ENCODE data around the gene THSD7A. TPM values are rescaled to one million over a fixed set of nuclear protein-coding genes. Genes with fewer than 3 reads are reported as not detected.
A peak's percentile ranks its signal among the peaks of the same experiment; 100 is the strongest.

The THSD7A gene
- total RNA-seq, 1 experiment from 2014 or later = 0.64 TPM

DNA sequence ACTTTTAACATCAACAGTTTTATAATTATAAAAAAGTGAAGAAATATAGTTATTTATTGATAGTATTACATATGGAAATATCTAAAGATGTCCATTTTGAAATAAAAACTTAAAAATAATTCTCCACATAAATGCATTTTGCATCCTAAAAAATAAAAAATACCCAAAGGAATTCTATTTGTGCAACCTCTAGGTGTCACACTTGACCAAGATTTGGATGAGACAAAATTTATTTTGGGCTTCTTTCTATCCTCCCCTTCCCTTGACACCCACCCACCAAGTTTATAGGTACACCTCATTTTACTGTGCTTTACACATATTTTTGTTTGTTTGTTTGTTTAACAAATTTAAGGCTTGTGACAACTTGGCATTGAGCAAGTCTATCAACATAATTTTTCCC lies 3.3 kb upstream of the THSD7A start:
- no peaks in the 10 kb centered on the region for H3K9me3 ChIP-seq (ENCODE audit: low read depth, low read length, poor library complexity, severe bottlenecking)
- no peaks in the 10 kb centered on the region for H3K36me3 ChIP-seq (ENCODE audit: insufficient read depth, low read length, poor library complexity, severe bottlenecking)
- peaks cover 26% of the 10 kb centered on the region for H3K4me1 ChIP-seq (ENCODE audit: insufficient read depth, low read length, poor library complexity, severe bottlenecking)
- POLR2A ChIA-PET (ENCODE audit: low non-redundant PET) = no interaction called here
- no peaks in the 10 kb centered on the region for H3K27me3 ChIP-seq (replicated peaks; ENCODE audit: insufficient read depth, low read depth, low read length, poor library complexity)
- TF ChIP-seq, protein P1, sequence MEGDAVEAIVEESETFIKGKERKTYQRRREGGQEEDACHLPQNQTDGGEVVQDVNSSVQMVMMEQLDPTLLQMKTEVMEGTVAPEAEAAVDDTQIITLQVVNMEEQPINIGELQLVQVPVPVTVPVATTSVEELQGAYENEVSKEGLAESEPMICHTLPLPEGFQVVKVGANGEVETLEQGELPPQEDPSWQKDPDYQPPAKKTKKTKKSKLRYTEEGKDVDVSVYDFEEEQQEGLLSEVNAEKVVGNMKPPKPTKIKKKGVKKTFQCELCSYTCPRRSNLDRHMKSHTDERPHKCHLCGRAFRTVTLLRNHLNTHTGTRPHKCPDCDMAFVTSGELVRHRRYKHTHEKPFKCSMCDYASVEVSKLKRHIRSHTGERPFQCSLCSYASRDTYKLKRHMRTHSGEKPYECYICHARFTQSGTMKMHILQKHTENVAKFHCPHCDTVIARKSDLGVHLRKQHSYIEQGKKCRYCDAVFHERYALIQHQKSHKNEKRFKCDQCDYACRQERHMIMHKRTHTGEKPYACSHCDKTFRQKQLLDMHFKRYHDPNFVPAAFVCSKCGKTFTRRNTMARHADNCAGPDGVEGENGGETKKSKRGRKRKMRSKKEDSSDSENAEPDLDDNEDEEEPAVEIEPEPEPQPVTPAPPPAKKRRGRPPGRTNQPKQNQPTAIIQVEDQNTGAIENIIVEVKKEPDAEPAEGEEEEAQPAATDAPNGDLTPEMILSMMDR (conservative IDR thresholded peaks at IDR 0.05; ENCODE audit: low read depth, low read length) = peak; percentile 58; the same call in 1 of the 2 replicates
- TF ChIP-seq EZH2 (IDR thresholded peaks at IDR 0.05; ENCODE audit: borderline replicate concordance, low read depth, low read length, poor library complexity, severe bottlenecking) = no peak
- intact Hi-C loops (cut with micrococcal nuclease; ENCODE audit: unreplicated experiment) = loop anchor here (2.0 to 10.0 kb wide), 3 partner anchors 230 to 790 kb away; no protein-coding TSS in a partner anchor
- BruUV-seq (replicated peaks) = no TSS peak
- CTCF ChIA-PET = no interaction called here
- no peak overlapping the region for H3K27ac ChIP-seq (ENCODE audit: low read depth, low read length, poor library complexity, severe bottlenecking)
- DNase-seq (ENCODE audit: low spot score) = no peak
- H3K4me3 ChIP-seq (ENCODE audit: low read depth, low read length, poor library complexity, severe bottlenecking) = no peak overlapping the region

DNA sequence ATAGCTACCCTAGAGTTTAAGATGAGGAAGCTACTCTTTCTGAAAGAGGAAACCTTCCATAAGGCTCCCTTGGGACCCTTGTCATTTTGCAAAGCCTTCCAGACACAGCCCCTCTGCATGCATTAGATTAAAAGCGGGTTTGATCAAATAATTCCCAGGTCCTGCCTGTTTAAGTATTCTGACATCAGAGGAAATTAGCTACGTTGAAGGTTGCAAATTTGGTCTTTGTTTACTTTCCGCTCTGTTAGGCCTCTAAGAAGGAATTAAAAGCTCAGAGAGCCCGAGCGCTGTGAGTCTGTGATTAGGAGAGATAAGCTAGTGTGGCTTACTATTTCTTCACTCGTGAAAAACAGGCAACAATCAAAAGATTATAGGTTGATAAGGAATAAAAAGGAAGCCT lies 1.4 kb upstream of the THSD7A start:
- POLR2A ChIA-PET (ENCODE audit: low non-redundant PET) = interaction anchor here (0.6 kb wide), 1 partner anchor 28 kb away, joined by 3 read pairs; no protein-coding TSS in a partner anchor
- intact Hi-C loops (cut with micrococcal nuclease; ENCODE audit: unreplicated experiment) = loop anchor here (5.0 to 10.0 kb wide), 2 partner anchors 461 to 791 kb away; no protein-coding TSS in a partner anchor
- TF ChIP-seq, protein P1 (conservative IDR thresholded peaks at IDR 0.05; ENCODE audit: low read depth, low read length) = no peak
- no peak for TF ChIP-seq EZH2 (IDR thresholded peaks at IDR 0.05; ENCODE audit: borderline replicate concordance, low read depth, low read length, poor library complexity, severe bottlenecking)
- Histone ChIP-seq H3K27ac (ENCODE audit: low read depth, low read length, poor library complexity, severe bottlenecking) (peak overlapping the region; percentile 32), H3K4me3 (ENCODE audit: low read depth, low read length, poor library complexity, severe bottlenecking) (no peak overlapping the region), H3K4me1 (ENCODE audit: insufficient read depth, low read length, poor library complexity, severe bottlenecking) (peaks cover 26% of the 10 kb centered on the region), H3K9me3 (ENCODE audit: low read depth, low read length, poor library complexity, severe bottlenecking) (no peaks in the 10 kb centered on the region), H3K27me3 (replicated peaks; ENCODE audit: insufficient read depth, low read depth, low read length, poor library complexity) (no peaks in the 10 kb centered on the region), H3K36me3 (ENCODE audit: insufficient read depth, low read length, poor library complexity, severe bottlenecking) (no peaks in the 10 kb centered on the region)
- CTCF ChIA-PET = no interaction called here
- DNase-seq (ENCODE audit: low spot score) = peak; percentile 89
- BruUV-seq (replicated peaks) = no TSS peak

DNA sequence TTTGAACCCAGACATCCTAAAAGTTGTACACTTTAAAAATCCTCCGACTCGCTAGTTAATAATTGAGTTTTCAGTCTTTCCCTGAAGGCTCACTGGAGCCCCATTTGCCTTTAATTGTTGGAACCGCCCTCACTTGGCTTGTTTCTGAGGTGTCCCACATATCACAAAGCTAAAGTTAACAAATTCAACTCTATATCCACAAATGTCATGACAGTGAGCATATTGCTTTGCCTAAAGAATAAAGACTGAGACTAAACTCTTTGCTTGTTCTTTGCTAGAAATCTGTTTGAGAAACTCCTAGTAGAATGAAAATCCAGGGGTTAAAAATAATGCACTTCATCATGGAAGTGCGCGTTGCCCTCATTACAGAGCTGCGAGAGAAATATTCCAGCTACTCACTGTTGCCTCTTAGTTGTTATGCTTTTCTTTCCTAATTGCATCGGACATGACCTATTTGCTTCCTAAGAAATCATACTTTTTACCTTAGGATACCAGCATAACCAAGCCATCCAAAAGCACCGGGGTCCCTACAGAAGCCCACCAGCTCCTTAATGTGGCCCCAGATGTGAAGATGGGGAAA lies 752 bp downstream of the THSD7A start:
- Histone ChIP-seq H3K9me3 (ENCODE audit: low read depth, low read length, poor library complexity, severe bottlenecking) (no peaks in the 10 kb centered on the region), H3K27ac (ENCODE audit: low read depth, low read length, poor library complexity, severe bottlenecking) (no peak overlapping the region), H3K36me3 (ENCODE audit: insufficient read depth, low read length, poor library complexity, severe bottlenecking) (no peaks in the 10 kb centered on the region), H3K4me3 (ENCODE audit: low read depth, low read length, poor library complexity, severe bottlenecking) (peak overlapping the region; percentile 54), H3K27me3 (replicated peaks; ENCODE audit: insufficient read depth, low read depth, low read length, poor library complexity) (no peaks in the 10 kb centered on the region), H3K4me1 (ENCODE audit: insufficient read depth, low read length, poor library complexity, severe bottlenecking) (peaks cover 26% of the 10 kb centered on the region)
- ChIA-PET CTCF (no interaction called here), POLR2A (ENCODE audit: low non-redundant PET) (no interaction called here)
- intact Hi-C loops (cut with micrococcal nuclease; ENCODE audit: unreplicated experiment) = loop anchor here (5.0 to 10.0 kb wide), 2 partner anchors 459 to 794 kb away; no protein-coding TSS in a partner anchor
- DNase-seq (ENCODE audit: low spot score) = peak; percentile 5
- TF ChIP-seq, protein P1 (conservative IDR thresholded peaks at IDR 0.05; ENCODE audit: low read depth, low read length) = no peak
- no peak for TF ChIP-seq EZH2 (IDR thresholded peaks at IDR 0.05; ENCODE audit: borderline replicate concordance, low read depth, low read length, poor library complexity, severe bottlenecking)
- no TSS peak for BruUV-seq (replicated peaks)
